UCSD-AML1 (cell line): ENCODE results near the gene CCNI.
"Not testable (repeated sequence)": the region's sequence is repeated elsewhere in the genome, so short reads cannot be mapped to it uniquely, and the experiment has no call there.

Experiments
- DNase-seq: peaks from one replicate; lab custom pipeline; 2025; ENCODE audit not compliant: unreplicated experiment; lab: John Stamatoyannopoulos, UW

Gene CCNI

DNA sequence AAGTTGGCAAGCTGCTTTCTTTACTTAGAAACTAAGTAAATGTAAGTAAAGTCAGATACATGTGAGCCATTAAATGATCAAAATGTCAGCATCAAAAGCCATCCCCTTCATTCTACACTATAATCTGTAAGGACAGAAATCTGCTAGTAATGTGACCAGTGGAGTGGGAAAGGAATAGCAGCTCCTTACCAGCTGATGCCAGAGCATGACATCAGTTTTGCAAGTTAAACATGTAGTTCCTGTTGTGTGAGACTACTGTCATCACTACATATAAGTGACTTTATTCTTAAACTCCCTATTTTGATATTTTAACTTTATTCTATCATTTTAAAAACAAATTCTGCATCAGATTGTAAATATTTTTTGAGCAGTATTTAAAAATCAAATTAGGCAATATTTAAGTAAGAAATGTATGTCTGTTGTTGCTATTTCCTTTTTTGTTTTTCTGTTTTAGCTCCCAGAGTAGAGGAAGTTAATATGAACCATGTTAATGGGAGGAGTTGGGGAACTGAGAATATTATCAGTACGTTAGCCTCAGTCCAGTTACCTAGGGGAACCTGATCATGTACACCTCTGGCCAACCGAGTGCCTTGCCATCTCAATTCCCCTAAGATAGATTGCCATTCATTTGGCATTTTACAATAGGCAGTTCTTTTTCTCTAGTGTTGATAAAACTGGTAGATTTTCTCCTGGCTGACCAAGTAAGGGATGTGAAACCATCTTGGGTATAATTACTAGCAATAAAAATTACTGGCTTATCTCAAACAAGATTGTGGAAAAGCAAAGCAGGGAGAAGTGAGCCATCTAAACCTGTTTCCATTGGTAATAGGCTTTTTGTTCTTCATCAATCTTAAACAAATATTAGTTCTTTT is 34.7 kb downstream of the CCNI start:
- DNase-seq, result no peak

DNA sequence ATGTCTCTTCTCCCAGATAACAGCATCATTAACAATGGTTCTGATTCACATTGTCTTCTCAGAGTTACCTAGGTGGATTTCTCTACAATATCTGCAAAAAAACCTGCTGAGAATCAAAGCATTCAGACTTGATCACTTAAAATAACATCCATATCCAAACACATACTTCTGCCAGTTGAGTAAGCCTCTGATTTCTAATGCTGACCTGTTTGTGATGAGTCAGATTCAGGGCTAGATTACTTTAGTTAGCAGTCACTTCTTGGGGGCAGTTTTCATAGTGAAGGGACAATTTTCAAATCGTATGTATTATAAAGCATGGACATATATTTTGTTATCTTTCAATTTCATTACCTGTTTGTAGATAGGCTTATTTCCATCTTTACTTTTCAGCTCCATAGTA is 35.5 kb downstream of the CCNI start:
- no peak for DNase-seq

DNA sequence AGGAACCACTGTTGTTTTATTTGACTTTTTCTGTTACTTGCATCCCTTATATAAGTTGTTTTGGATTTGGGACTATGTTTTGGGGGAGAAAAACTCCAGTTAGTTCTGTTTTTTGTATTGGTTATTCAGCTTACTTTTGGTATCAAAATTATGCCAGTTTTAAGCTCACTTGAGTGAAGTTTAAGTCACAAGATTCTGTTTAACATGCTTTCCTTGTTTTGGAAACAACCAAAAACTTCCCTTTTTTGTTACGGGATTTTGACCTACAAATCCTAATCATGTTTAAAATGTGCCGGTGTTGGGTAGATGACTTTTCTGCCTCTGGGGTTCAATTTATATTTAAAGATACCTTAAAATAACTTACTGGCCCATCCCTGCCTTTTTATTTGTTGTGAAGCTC is 36.0 kb downstream of the CCNI start:
- no peak for DNase-seq

DNA sequence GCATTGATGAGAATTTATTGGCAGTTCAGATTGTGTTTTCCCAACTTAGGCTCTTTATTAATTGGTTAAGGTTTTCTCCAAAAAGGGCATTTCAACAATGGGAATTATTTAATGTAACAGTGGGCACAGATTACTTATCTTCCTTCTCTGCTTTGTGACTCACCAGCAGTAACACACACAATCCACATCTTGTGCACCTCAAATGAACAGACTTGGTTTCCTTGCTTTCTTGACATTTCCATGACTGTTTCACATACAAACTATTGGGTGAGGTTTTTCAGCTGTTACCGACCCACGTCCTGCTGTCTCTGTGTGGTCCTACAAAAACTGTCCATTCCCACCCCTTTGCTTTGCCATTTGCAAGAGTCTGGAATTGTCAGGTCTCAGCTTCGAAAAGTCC is 38.1 kb downstream of the CCNI start:
- no peak for DNase-seq

DNA sequence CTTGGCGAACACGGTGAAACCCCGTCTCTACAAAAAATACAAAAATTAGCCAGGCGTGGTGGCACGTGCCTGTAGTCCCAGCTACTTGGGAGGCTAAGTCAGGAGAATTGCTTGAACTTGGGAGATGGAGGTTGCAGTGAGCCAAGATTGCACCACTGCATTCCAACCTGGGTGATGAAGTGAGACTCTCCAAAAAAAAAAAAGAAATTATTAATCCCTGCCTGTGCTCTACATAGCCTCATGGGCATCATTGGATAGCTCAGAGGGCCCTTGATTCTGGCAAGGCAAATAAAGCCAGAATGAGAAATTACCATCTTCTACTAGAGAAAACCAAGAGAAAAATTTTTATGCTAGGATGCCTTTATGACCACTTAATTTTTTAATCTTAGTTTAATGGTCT is 38.6 kb downstream of the CCNI start:
- not testable (repeated sequence) for DNase-seq

DNA sequence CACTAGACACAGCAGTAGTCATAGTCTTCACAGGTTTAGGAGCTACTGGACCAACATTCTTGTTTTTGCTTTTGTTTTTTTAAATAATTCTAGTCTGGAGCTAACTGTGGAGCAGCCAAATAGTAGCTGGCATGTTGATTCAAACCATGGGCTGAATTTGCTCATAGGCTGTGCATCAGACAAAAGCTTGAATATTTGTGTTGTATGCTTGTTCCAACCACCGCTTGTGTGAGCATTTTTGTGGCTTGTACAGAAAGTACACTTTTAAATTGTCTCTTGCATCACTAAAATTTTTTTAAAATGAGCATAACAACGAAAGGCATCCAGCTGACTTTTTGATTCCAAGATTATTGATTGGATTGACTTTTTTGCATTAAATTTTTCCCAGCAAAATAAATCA is 39.6 kb downstream of the CCNI start:
- no peak for DNase-seq

DNA sequence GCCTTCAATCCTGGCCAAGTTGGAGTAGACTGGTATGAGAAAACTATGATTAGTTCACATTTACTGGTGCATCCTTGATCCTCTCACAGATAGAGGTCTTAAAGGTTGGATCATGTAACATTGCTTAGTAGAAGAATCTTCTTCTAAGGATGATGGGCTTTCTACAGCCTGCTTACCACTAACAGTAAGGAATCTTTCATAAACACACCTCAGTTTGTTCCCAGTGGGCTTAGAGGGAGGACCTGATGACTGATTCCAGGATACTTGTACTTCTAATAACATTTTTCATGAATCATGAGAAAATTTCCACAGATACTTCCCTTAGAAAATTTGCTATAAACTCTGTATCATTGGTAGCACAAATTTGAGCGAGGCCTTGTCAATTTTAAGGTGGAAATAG is 40.6 kb downstream of the CCNI start:
- no peak for DNase-seq

DNA sequence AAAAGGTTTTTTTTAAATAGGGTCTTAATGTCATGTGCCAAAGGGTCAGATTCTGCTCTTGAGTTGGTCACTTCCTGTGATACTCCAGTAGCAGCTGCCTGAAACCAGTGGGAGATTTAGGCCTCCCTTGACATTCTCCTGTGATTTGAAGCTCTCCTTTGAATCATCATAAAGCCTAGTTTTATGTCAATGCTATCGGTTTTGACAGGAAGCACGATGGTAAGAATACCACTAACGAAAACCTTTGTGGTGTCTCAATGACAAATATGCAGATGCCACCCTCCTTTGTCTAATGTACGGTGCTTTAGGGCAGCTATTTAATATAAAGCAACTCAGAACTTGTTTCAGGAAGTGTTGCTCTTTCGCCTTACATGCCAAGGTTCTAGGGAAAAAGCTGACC is 44.2 kb downstream of the CCNI start:
- DNase-seq, result no peak

DNA sequence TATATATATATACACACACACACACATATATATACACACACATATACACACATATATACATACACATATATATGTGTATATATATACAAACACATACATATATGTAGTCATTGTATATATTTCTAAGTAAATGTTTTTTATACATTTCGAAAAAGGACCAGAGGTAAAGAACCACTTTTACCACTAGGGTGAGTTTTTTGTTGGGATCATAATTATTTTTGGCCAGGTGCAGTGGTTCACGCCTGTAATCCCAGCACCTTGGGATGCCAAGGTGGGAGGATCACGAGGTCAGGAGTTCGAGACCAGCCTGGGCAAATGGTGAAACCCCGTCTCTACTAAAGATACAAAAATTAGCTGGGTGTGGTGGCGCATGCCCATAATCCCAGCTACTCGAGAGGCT is 46.0 kb downstream of the CCNI start:
- not testable (repeated sequence) for DNase-seq

DNA sequence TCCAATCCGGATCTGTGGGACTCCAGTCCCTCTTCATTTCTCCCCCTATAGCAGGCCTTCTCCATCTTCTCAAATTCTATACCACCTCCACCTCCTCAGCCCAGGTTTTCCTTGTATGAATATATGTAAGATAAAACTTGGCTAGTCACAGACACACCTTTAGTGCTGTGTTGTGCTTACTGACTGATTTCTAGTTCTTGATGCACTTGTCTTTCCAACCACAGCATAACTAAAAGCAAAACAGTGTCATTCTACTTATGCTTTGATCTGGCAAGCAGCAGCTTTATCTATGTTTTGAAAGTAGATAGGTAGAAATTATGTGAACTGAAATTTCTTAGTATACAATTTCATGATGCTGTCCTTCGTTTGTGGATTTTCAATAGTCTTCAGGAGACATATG is 47.5 kb downstream of the CCNI start:
- DNase-seq, result no peak

DNA sequence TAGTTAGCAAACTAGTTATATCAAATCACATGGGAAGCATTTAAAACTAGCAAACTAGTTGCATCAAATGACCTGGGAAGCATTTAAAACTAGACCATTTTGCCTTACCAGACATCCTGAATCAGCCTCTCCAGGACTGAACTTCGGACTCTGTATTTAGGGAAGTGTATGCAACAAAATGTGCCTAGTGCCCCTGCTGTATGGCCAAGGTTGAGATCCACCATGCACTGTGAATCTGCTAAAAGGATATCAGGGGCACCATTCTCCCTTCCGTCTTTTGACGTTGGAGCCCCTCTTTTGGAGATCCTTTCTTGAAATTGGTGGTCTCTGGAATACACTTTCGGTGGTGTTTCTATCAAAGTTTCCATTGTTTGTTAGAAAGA is 49.5 kb downstream of the CCNI start:
- no peak for DNase-seq

DNA sequence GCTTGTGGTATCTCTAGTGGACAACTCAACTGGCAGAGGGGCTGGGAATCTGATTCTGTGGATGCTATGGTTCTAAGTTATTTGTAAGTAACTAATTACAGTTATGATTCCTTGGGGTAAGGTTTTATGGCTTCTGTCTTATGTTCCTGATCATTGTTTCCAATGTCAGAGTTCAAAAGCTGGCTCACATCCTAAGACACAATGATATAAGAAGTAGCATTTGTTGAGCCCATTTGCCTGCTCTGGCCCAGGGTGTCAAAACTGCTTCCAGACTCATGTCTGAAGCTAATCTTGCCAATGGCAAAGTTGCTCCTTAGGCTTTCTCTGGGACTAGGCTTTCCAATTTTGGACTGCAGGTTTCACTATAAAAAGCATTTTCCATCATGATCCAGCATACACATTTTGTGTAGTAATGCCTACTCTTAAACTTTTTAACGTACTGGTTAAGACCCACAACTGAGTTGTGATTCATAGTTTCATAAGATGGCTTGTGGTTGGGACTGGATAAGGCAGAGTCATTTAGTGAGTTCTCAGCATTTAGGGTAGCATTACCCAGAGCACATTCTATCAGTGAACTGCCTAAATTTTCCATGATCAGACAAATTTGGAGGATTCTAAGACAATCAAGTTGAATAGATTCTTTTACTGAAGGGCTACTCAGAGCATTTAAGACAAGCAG is 50.0 kb downstream of the CCNI start:
- no peak for DNase-seq

DNA sequence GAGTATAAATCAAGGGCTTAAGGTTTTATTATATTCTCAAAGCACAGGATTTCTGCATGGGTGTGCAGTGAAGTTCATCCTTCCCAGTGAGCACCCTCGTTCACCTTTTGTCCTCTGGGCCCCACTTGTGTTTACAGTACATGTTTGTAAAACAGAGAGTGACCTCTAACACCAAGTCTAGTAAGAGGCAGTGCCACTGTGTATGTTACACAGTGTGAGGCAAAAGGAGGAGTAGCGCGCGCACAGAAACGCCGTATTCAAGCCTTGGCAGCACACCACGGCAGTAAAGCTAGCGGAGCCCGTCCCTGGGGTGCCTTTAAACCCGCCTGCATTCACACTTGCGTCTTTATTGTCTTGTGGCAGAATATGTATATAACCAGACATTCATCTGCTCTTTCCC is 51.9 kb downstream of the CCNI start:
- DNase-seq, result no peak

DNA sequence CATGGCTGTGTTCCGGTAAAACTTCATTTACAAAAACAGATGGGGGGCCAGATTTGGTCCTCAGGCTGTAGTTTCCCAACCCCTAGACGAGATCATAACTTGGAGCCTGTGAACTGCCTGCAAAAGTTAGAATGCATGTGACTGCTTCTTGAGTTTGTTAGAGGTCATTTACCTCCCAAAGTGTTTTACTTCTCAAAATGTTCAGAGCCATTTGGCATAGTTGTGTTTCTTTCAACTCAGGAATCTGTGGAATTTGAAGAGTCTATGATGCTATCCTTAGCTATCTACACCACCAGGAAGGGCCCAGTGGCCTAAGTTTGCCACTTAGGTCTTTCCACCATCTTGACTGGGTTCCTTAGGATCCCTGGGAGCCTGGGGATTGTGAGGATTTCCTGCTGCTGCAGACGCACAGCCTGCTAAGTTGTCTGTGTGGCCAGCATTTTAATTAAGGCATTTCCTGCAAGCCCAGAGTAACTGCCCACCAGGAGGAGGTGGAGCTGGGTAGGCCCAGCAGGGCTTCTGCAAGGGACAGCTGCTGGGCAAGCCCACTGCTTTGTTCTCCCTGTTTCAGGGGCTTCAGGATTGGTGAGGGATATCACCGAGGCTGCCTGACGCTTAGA is 53.1 kb downstream of the CCNI start:
- no peak for DNase-seq

DNA sequence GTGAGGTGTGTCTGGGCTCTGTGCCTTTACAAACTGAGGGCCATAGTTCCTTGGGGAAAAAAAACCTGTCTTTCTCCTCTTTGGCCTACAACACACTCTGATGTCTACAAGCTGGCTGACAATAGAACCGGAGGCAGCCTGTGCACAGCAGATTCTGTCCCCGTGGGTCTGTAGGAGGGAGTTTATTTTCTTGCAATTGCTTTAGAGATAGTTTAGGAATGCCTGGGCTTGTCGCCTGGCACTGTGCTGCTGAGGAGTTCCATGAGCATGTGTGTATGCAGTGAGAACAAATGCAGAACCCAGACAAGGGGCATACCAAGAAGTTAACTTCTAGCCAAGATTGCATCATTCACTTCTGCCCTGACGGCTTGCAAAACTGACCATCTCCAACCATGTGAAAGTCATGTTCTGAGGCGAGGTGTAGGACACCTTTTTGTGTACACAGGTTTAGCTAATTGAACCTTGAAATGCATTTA is 54.1 kb downstream of the CCNI start:
- DNase-seq, result no peak

DNA sequence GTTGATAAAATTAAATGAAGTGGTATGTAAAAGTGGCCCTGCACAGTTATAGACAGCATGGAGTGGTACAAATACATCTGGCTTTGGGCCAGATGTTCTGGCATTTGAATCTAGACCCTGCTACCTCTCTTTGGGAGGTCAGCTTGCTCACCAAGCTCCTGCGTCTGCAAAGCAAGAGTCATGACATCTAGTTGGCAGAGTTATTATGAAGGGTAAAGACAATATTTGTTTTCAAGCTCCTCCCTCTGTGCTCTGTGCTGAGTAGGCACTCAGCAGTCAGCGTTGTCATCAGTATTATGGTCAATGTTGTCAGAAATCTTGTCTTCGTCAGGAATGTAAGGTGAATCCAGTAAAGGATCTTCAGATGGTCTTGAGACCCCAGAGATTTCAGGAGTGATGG is 55.8 kb downstream of the CCNI start:
- DNase-seq, result no peak

DNA sequence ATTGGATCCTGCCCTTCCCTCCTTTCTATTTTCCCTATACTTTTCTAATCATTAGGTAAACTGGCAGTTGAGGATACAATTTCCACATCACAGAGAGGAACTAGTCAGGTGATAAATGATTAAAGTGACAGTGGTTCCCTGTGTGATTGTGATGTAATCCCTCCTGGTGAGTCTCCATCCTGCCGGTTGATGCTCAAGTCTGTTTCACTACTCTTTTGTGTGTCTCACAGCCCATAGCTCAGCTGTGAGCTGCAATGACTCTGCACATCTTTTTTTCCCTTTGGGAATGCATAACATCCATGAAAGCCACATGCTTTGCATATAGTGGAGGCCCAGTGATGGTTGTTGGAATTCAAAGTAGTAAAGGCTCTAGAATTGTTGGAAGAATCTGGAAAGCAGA is 60.4 kb downstream of the CCNI start:
- DNase-seq, result no peak

DNA sequence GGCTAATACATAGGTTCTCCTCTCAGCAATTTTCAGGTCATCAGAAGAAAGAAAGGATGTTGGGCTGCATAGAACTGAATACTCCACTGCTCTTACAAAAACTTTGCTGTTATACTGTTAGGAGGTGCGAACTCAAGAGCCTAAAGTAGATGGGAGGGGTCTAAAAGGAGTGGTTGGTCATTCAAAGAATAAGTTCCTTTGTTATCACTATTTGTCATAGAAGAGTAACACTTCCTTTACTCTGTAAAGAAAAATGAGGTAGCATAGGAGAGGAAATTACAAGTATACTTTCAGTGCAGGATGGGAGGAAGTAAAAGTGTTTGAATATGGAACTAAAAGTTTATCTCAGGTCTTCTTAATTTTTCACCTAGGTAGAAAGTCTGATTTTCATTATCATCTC is 61.5 kb downstream of the CCNI start:
- DNase-seq, result no peak

DNA sequence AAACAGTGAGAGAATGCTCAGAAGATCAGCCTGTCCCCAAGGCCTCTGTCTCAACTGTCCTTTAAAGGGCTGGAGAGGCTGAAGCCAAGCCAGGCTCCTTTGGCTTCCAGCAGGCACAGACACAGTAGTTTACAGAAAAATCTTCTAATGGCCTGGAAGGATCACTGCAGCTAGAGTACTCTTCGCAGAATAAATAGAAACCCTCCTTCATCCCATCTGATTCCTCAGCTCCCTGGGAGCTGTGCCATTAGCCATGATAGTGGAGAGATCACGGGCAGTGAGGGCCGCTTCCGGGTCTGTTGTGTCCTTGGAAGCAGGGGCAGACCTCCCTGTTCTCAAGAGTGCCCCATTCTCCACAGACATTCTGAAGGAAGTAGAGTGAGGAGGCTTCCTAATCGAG is 63.1 kb downstream of the CCNI start:
- DNase-seq, result no peak

DNA sequence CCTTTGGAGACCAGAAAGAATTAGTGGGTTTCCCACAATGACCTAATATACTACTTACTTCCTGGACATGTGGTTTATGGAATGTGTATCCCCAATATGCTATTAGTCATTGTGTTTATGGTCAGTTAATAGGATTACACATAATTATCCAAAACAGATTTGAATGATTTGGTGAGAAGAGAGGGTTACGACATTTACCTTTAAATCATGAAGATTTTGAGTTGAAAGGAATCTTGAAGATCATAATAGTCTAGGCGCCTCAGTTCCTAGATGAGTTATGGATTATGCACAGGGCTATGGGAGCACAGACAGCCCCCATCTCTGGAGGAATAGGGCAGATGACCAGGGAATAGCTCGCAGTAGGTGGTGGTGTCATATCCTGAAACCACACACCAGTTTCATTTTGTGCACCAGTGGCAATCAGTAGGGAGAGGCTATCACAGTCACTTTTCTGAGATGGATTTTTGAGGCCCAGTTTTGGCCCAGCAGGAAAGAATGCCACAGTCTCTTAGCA is 64.9 kb downstream of the CCNI start:
- DNase-seq, result no peak

DNA sequence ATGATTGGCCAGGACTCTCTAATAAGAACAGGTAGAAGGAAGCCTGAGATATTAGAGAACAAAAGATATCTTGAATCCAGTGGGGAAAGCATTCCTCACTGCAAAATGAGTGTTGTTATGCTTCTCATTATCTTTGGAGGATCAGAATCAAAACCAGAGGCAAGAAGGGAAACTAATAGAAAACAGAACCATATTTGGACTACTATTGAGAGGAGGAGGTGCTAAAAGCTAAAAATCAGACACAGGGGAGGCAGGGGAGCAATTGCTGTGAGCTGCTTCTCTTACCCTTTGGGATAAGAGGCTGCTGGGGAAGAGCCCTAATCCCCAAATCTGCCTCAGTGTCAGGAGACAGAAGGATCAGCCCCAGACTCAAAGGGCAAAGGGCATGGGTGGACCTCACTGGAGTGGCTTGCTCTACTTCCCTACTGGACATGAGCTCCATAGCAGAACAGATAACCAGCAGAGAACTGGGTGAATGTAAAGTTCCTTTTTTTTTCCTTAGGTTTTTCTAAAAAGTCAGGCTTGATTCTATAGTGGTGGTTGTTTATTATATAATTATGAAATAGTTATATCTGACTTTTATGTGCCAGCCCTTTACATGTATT is 66.2 kb downstream of the CCNI start:
- no peak for DNase-seq
